GM12875 (cell line): Measurements from ENCODE around the gene NFIA.

ENCODE experiments used
- H3K4me3 ChIP-seq: one replicate; pipeline ENCODE4 v1.5.1; 2011; ENCODE audit warnings: low read depth, low read length, control low read depth
- CTCF ChIP-seq: IDR thresholded peaks from 2 replicates; pipeline ENCODE4 v1.5.1; 2011; ENCODE audit warnings: low read depth, mild to moderate bottlenecking, control low read depth, inconsistent platforms, low read length, moderate library complexity, borderline replicate concordance; ENCODE audit not compliant: insufficient read depth

The NFIA gene

GRCh38 chr1:61322008-61322744, 239.8 kb downstream of the NFIA start:
- H3K4me3 ChIP-seq = no peak overlapping the region
- TF ChIP-seq CTCF = no peak

- no peak for TF ChIP-seq CTCF
- H3K4me3 ChIP-seq = no peak overlapping the region
These were observed 240.4 kb downstream of the NFIA start for GRCh38 chr1:61322769-61323168.

- no peak for TF ChIP-seq CTCF
These were observed 241.4 kb downstream of the NFIA start for GRCh38 chr1:61323681-61324328.

GRCh38 chr1:61326713-61327112, 244.4 kb downstream of the NFIA start:
- TF ChIP-seq CTCF = no peak
- no peak overlapping the region for H3K4me3 ChIP-seq

More at GRCh38 chr1:61323681-61324328, 241.4 kb downstream of the NFIA start:
- H3K4me3 ChIP-seq = no peak overlapping the region

GRCh38 chr1:61327436-61327835, 245.1 kb downstream of the NFIA start:
- TF ChIP-seq CTCF = no peak

GRCh38 chr1:61329556-61329955, 247.2 kb downstream of the NFIA start:
- no peak overlapping the region for H3K4me3 ChIP-seq
- TF ChIP-seq CTCF = no peak

More at GRCh38 chr1:61327436-61327835, 245.1 kb downstream of the NFIA start:
- H3K4me3 ChIP-seq = no peak overlapping the region

GRCh38 chr1:61330018-61330417, 247.7 kb downstream of the NFIA start:
- no peak for TF ChIP-seq CTCF
- no peak overlapping the region for H3K4me3 ChIP-seq
